CD4-positive, alpha-beta memory T cell (primary cell): Measurements from ENCODE around the gene TRMT112. TPM values are rescaled to one million over a fixed set of nuclear protein-coding genes. Genes with fewer than 3 reads are reported as not detected.

ENCODE experiments used
- CTCF ChIA-PET: fragments of 350-600 bp; sonication (Branson Sonifier 250); formaldehyde crosslinking; loops from one replicate; lab custom pipeline; 2021; ENCODE audit warnings: inconsistent platforms; ENCODE audit not compliant: partially characterized antibody; lab: Charles Lee
- POLR2A ChIA-PET: fragments of 350-600 bp; sonication (Branson Sonifier 250); formaldehyde crosslinking; loops from one replicate; lab custom pipeline; 2021; ENCODE audit not compliant: partially characterized antibody; lab: Charles Lee
- DNase-seq, 5 donors: peaks; one replicate each; pipeline versions ENCODE4 v3.0.0 to v3.0.0-alpha.2; 2020 to 2022; ENCODE audit warnings: mixed read lengths in 1 of 5
- H3K27ac ChIP-seq: one replicate; pipeline ENCODE4 v1.7.0; 2013; ENCODE audit warnings: low read depth, low read length
- H3K27me3 ChIP-seq: 2 replicates; pipeline ENCODE4 v1.7.0; 2013; ENCODE audit warnings: mild to moderate bottlenecking, low read length, moderate library complexity; ENCODE audit not compliant: insufficient read depth
- H3K36me3 ChIP-seq: 2 replicates; pipeline ENCODE4 v1.7.0; 2013; ENCODE audit warnings: mild to moderate bottlenecking, low read length, moderate library complexity; ENCODE audit not compliant: insufficient read depth
- H3K4me1 ChIP-seq: 2 replicates; pipeline ENCODE4 v1.7.0; 2013; ENCODE audit warnings: mild to moderate bottlenecking, low read length, moderate library complexity; ENCODE audit not compliant: insufficient read depth
- H3K4me3 ChIP-seq, 2 donors: one replicate each; pipeline ENCODE4 v1.7.0; 2013; ENCODE audit warnings: low read length in 2 of 2, mild to moderate bottlenecking in 1 of 2
- H3K9me3 ChIP-seq, 2 donors: one replicate each; pipeline ENCODE4 v1.7.0; 2013; ENCODE audit warnings: low read length in 2 of 2, control low read depth in 1 of 2; ENCODE audit not compliant: control insufficient read depth in 1 of 2
- H3K27ac Mint-ChIP-seq, 7 donors: one replicate each; pipeline ENCODE4 v1.8.0; 2020 to 2021; ENCODE audit warnings: mixed read lengths in 7 of 7, mild to moderate bottlenecking in 6 of 7, inconsistent platforms in 3 of 7, moderate library complexity in 3 of 7
- H3K27me3 Mint-ChIP-seq, 2 donors: one replicate each; pipeline ENCODE4 v1.8.0; 2020 to 2021; ENCODE audit warnings: mixed read lengths in 2 of 2
- H3K36me3 Mint-ChIP-seq, 2 donors: one replicate each; pipeline ENCODE4 v1.8.0; 2020 to 2021; ENCODE audit warnings: mixed read lengths in 2 of 2, inconsistent platforms in 1 of 2, mild to moderate bottlenecking in 1 of 2
- H3K4me1 Mint-ChIP-seq, 4 donors: one replicate each; pipeline ENCODE4 v1.8.0; 2020 to 2021; ENCODE audit warnings: mixed read lengths in 4 of 4, mild to moderate bottlenecking in 1 of 4
- H3K4me3 Mint-ChIP-seq, 8 donors: one replicate each; pipeline ENCODE4 v1.8.0; 2020 to 2021; ENCODE audit warnings: mixed read lengths in 8 of 8, mild to moderate bottlenecking in 7 of 8, moderate library complexity in 6 of 8, inconsistent platforms in 3 of 8
- H3K9me3 Mint-ChIP-seq, 8 donors: one replicate each; pipeline ENCODE4 v1.8.0; 2020 to 2021; ENCODE audit warnings: mixed read lengths in 8 of 8, mild to moderate bottlenecking in 5 of 8, inconsistent platforms in 3 of 8, moderate library complexity in 1 of 8
- intact Hi-C: fragments of 100-400 bp; cut with micrococcal nuclease; formaldehyde crosslinking; loops from one replicate; pipeline ENCODE4 v1.15.1; 2023
- polyA plus RNA-seq, 2 donors: library from polyadenylated mRNA; unstranded; fragments of 300-500 nt; fragmentation: Illumina TruSeq; gene quantifications; one replicate each; pipeline ENCODE4 v1.2.3, GENCODE V29; 2021
- total RNA-seq, 2 experiments: library from RNA; stranded (reverse); gene quantifications; one replicate each; pipeline ENCODE4 v1.2.3, GENCODE V29; 2021

The TRMT112 gene
- total and polyA plus RNA-seq, 4 experiments from 2014 or later, result 171 to 516 (median 294) TPM

DNA sequence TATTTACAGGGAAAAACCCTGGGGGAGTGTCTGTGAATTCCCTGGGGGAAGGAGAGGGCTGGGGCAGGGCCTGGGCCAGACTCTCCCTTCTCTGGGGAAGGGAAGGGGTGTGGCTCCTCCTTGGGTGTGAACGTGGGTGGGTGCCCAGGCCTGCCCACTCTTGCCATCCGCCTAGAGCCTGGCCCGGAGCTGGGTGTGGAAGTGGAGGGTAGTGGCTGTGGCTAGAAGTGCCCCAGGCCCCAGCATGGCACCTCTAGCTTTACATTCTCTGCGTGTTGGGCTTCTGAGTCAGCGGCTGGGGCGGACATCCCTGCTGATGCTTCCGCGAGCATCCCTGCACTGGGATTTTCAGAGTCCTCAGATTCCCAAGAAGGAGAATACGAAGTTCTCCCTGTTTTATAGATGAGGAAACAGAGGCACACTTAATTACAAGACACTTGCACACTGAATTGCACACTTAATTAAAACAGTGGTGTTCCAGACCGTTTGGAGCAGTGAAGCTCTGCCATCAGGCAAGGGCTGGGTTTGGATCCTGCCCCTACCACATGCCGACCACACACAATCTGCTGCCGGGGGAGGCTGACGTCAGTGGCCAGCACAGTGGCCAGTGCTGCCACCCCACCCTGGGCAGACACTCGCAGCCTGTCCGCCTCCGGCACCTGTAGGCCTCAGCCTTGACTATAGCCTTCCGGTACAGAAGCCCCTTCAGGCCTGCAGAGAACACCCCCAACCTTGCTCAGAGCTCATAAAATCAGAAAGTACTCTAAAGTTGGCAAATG, 40.5 kb downstream of the TRMT112 start:
- peaks cover 0 to 18% of the 10 kb centered on the region in 2 donors for H3K36me3 Mint-ChIP-seq
- H3K27ac ChIP-seq, result no peak overlapping the region
- peaks cover 3 to 9% (median 5%) of the 10 kb centered on the region in 4 donors for H3K4me1 Mint-ChIP-seq
- H3K27me3 Mint-ChIP-seq, result no peaks in the 10 kb centered on the region
- peaks cover 3% of the 10 kb centered on the region for H3K4me1 ChIP-seq
- H3K9me3 ChIP-seq, result no peaks in the 10 kb centered on the region
- H3K4me3 Mint-ChIP-seq, result no peak overlapping the region
- no peaks in the 10 kb centered on the region for H3K27me3 ChIP-seq
- H3K4me3 ChIP-seq, result no peak overlapping the region
- ChIA-PET POLR2A (interaction anchor here (1.3 to 2.5 kb wide), 3 partner anchors 8 to 70 kb away, joined by 3 to 9 read pairs (median 4); partner anchors contain the start of genes BAD and FERMT3), CTCF (interaction anchor here (0.9 to 2.6 kb wide), 3 partner anchors 24 to 72 kb away, joined by 3 to 10 read pairs (median 4); partner anchors contain the start of genes PRDX5 and TRMT112)
- no peaks in the 10 kb centered on the region for H3K9me3 Mint-ChIP-seq
- intact Hi-C loops, result no loop called here
- DNase-seq, result no peak
- H3K36me3 ChIP-seq, result peaks cover 9% of the 10 kb centered on the region
- H3K27ac Mint-ChIP-seq, result no peak overlapping the region

DNA sequence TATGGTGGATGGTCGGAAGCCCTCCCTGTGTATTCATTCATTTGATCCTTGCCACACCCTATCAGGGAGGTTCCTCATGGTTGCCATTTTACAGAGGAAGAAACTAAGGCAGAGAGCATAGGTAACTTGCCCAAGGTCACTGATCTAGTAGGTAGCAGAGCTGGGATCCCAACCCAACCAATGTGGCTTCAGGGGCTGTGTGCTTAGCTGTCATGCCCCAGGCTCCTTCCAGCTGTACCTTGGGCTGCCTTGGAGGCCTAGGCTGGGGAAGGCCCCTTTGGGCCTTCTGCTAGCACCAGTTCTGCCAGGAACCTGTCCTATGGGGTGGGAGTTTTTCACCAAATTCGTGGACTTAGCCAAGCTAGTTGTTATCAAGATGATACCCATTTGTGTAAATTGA, 41.5 kb downstream of the TRMT112 start:
- no peak for DNase-seq
- H3K9me3 ChIP-seq, result no peaks in the 10 kb centered on the region
- Mint-ChIP-seq H3K36me3 (peaks cover 0 to 18% of the 10 kb centered on the region in 2 donors), H3K9me3 (peaks cover 0 to 6% (median 0%) of the 10 kb centered on the region in 8 donors), H3K4me1 (peaks cover 4 to 11% (median 5%) of the 10 kb centered on the region in 4 donors), H3K27ac (peak overlapping the region in 1 of 7 donors; percentile 79), H3K4me3 (no peak overlapping the region), H3K27me3 (no peaks in the 10 kb centered on the region)
- H3K27ac ChIP-seq, result no peak overlapping the region
- no peaks in the 10 kb centered on the region for H3K27me3 ChIP-seq
- H3K36me3 ChIP-seq, result peaks cover 9% of the 10 kb centered on the region
- POLR2A ChIA-PET, result interaction anchor here (1.3 to 2.5 kb wide), 2 partner anchors 9 to 69 kb away, joined by 3 to 9 read pairs; partner anchors contain the start of genes BAD and FERMT3
- CTCF ChIA-PET, result no interaction called here
- H3K4me1 ChIP-seq, result peaks cover 6% of the 10 kb centered on the region
- no peak overlapping the region for H3K4me3 ChIP-seq
- intact Hi-C loops, result no loop called here

DNA sequence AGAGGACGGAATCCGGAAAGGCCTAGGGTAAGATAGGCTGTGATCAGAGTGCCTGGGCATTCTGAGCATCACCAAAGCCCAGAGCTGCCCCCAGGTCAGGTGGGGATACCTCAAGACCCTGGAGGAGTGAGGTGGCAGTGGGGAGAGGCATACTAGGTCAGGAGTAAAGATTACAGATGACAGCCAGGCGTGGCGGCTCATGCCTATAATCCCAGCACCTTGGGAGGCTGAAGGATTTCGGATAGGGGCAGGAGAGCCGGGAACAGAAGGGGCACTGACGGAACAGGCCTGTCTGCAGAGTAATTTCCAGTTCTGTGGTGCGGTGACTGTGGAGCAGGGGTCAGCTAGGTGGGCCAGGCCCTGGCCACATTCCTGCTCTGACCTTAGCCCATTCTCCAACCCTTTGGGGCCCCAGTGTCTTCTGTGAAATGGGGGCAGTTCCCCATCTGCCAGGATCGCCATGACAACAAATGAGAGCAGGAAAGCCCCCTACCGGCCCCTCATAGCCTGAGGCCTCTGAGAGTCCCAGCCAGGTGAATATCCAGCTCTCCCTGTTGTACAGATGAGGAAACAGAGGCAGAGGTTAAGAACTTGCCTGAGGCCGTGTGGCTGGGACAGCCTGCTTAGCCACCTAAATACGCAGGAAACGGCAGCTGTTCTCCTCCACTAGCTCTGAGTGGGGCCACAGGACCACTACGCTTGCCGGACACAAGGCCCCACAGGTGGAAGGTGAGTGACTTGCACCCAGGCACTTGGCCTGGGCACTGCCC, 42.1 kb downstream of the TRMT112 start:
- Mint-ChIP-seq H3K27me3 (peaks cover 0 to 1% of the 10 kb centered on the region in 2 donors), H3K4me1 (peaks cover 5 to 14% (median 6%) of the 10 kb centered on the region in 4 donors), H3K36me3 (peaks cover 0 to 22% of the 10 kb centered on the region in 2 donors), H3K9me3 (peaks cover 0 to 12% (median 0%) of the 10 kb centered on the region in 8 donors), H3K27ac (peak overlapping the region in 1 of 7 donors; percentile 15), H3K4me3 (no peak overlapping the region)
- Histone ChIP-seq H3K9me3 (no peaks in the 10 kb centered on the region), H3K27me3 (no peaks in the 10 kb centered on the region), H3K4me3 (no peak overlapping the region), H3K36me3 (peaks cover 9% of the 10 kb centered on the region), H3K4me1 (peaks cover 6% of the 10 kb centered on the region), H3K27ac (no peak overlapping the region)
- intact Hi-C loops, result no loop called here
- ChIA-PET CTCF (no interaction called here), POLR2A (interaction anchor here (2.5 kb wide), 1 partner anchor 68 kb away, joined by 9 read pairs; the partner anchor contains the start of gene FERMT3)
- DNase-seq, result no peak

DNA sequence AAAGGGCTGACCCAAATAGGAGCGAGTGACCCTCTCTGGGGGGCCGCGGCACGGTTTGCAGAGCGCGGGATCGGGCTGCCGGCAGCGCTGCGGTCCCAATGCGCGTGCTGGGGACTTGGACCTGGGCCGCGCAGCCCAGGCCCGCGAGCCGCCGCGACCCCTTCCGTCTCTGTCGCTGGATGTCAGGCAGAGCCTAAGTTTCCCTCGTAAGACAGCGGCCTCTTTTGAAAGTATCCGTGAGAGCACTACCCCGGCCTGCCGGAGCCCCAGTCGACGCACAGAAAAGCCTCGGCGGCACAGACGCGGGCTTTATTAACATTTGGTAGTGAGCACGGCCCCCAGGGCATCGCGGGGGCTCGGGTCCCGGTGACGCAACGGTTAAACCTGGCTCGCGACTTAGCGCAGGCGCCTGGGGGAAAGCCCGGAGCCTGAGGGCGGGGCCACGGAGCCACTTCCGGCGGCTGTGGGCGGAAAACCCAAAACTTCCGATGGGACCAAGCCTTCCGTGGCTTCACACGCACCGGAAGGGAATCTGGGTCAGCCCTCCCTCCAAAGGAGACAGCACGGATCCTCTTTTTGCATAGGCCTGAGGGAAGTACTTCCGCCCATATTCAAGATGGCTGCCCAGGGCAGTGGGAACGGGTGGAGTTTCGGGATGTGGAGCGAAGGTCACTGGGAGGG, 47.7 kb downstream of the TRMT112 start:
- Mint-ChIP-seq H3K27ac (peak overlapping the region; percentile 98 to 100 (median 99)), H3K36me3 (peaks cover 0 to 20% of the 10 kb centered on the region in 2 donors), H3K4me3 (peak overlapping the region; percentile 93 to 100 (median 96)), H3K9me3 (peaks cover 0 to 13% (median 0%) of the 10 kb centered on the region in 8 donors), H3K27me3 (peaks cover 0 to 4% of the 10 kb centered on the region in 2 donors), H3K4me1 (peaks cover 9 to 36% (median 19%) of the 10 kb centered on the region in 4 donors)
- DNase-seq, result peak; percentile 98
- CTCF ChIA-PET, result interaction anchor here (0.7 to 6.5 kb wide), 8 partner anchors 12 to 64 kb away, joined by 3 to 92 read pairs (median 5); partner anchors contain the start of genes BAD, CATSPERZ, ESRRA and FERMT3
- Histone ChIP-seq H3K4me3 (peak overlapping the region; percentile 93 to 98), H3K36me3 (no peaks in the 10 kb centered on the region), H3K9me3 (no peaks in the 10 kb centered on the region), H3K4me1 (peaks cover 20% of the 10 kb centered on the region), H3K27ac (peak overlapping the region; percentile 93), H3K27me3 (no peaks in the 10 kb centered on the region)
- POLR2A ChIA-PET, result interaction anchor here (0.6 to 6.9 kb wide), 35 partner anchors 8 to 1679 kb away, joined by 3 to 289 read pairs (median 5); partner anchors contain the start of genes BAD, CATSPERZ, CCDC88B and COX8A
- intact Hi-C loops, result loop anchor here (1.0 kb wide), 9 partner anchors 16 to 84 kb away; partner anchors contain the start of genes DNAJC4, ESRRA, FKBP2 and GPR137

DNA sequence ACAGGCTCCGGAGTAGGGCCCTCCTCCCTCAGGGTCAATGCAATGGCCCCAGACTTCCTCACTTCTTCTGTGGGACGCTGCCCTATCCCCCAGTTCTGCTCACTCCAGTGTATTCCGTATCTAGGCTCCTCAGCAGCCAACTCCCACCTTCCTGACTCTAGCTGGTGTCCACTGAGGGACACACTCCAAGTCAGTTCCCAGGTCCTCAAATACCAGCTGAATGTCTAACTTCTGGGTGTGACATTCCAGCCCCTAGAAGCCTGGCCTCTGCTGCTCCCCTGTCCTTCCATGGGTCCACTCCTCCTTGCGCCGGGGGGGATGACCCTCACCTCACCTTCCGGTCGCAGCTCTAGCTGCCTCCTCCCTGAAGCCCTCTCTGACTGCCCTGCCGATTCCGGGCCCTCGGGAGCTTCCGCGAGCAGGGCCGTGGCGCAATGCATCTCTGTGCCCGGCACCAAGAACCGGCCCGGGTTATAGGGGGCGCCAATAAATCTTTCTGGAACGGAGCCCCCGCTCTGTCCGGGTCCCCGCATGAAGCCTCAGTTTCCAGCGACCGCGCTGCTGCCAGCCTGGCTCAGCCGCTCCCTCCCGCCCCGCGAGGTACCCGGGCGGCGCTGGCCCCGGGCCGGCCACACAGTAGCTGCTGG, 48.3 kb downstream of the TRMT112 start:
- H3K4me3 ChIP-seq, result peak overlapping the region; percentile 93 to 98
- ChIA-PET POLR2A (interaction anchor here (0.7 to 6.9 kb wide), 24 partner anchors 8 to 1428 kb away, joined by 3 to 289 read pairs (median 6); partner anchors contain the start of genes BAD, CATSPERZ, CCDC88B and COX8A), CTCF (interaction anchor here (1.0 to 6.5 kb wide), 7 partner anchors 14 to 63 kb away, joined by 3 to 92 read pairs (median 7); partner anchors contain the start of genes BAD, CATSPERZ, ESRRA and FERMT3)
- Mint-ChIP-seq H3K4me3 (peak overlapping the region; percentile 92 to 100 (median 96)), H3K36me3 (peaks cover 0 to 20% of the 10 kb centered on the region in 2 donors), H3K4me1 (peaks cover 9 to 36% (median 19%) of the 10 kb centered on the region in 4 donors), H3K27me3 (peaks cover 0 to 4% of the 10 kb centered on the region in 2 donors), H3K9me3 (peaks cover 0 to 13% (median 0%) of the 10 kb centered on the region in 8 donors), H3K27ac (peak overlapping the region; percentile 95 to 100 (median 98))
- no peaks in the 10 kb centered on the region for H3K27me3 ChIP-seq
- H3K4me1 ChIP-seq, result peaks cover 20% of the 10 kb centered on the region
- H3K27ac ChIP-seq, result peak overlapping the region; percentile 93
- intact Hi-C loops, result loop anchor here (1.0 kb wide), 3 partner anchors 18 to 65 kb away; partner anchors contain the start of gene PLCB3
- peak in 1 of 5 donors; percentile 37 for DNase-seq
- no peaks in the 10 kb centered on the region for H3K36me3 ChIP-seq
- H3K9me3 ChIP-seq, result no peaks in the 10 kb centered on the region
